ENCODE measurements around the gene BAG3. TPM values are rescaled to one million over a fixed set of nuclear protein-coding genes. Genes with fewer than 3 reads are reported as not detected.

The BAG3 gene
- total RNA-seq, 1 donor from 2014 or later = 4.7 TPM

- H3K4me1 ChIP-seq (ENCODE audit: control insufficient read depth in 3 of 3, insufficient read depth in 3 of 3, low read length in 3 of 3) = peaks cover 68 to 78% (median 75%) of the 10 kb centered on the region in 3 donors
- H3K27me3 ChIP-seq (ENCODE audit: control insufficient read depth in 3 of 3, insufficient read depth in 3 of 3, low read length in 3 of 3) = no peaks in the 10 kb centered on the region
- H3K36me3 ChIP-seq (ENCODE audit: control insufficient read depth in 3 of 3, insufficient read depth in 3 of 3, low read length in 3 of 3) = peaks cover 51 to 56% (median 51%) of the 10 kb centered on the region in 3 donors
- H3K9ac ChIP-seq (ENCODE audit: low read depth in 1 of 3, low read length in 3 of 3) = peak overlapping the region in 1 of 3 donors; percentile 57
- H3K27ac ChIP-seq (ENCODE audit: low read depth, low read length) = peak overlapping the region; percentile 98
- no peaks in the 10 kb centered on the region for H3K9me3 ChIP-seq (ENCODE audit: control insufficient read depth in 3 of 3, low read length in 3 of 3)
- no peak overlapping the region for H3K4me3 ChIP-seq (ENCODE audit: low read length in 3 of 3)
Observed at GRCh38 chr10:119672291-119672690, 21.1 kb downstream of the BAG3 start.

GRCh38 chr10:119673271-119673670, 22.1 kb downstream of the BAG3 start:
- Histone ChIP-seq H3K4me3 (ENCODE audit: low read length in 3 of 3) (no peak overlapping the region), H3K4me1 (ENCODE audit: control insufficient read depth in 3 of 3, insufficient read depth in 3 of 3, low read length in 3 of 3) (peaks cover 65 to 77% (median 73%) of the 10 kb centered on the region in 3 donors), H3K36me3 (ENCODE audit: control insufficient read depth in 3 of 3, insufficient read depth in 3 of 3, low read length in 3 of 3) (peaks cover 54 to 62% (median 55%) of the 10 kb centered on the region in 3 donors), H3K9me3 (ENCODE audit: control insufficient read depth in 3 of 3, low read length in 3 of 3) (no peaks in the 10 kb centered on the region), H3K9ac (ENCODE audit: low read depth in 1 of 3, low read length in 3 of 3) (peak overlapping the region in 1 of 3 donors; percentile 57), H3K27me3 (ENCODE audit: control insufficient read depth in 3 of 3, insufficient read depth in 3 of 3, low read length in 3 of 3) (no peaks in the 10 kb centered on the region), H3K27ac (ENCODE audit: low read depth, low read length) (peak overlapping the region; percentile 45)

GRCh38 chr10:119675483-119676170, 24.4 kb downstream of the BAG3 start:
- Histone ChIP-seq H3K36me3 (ENCODE audit: control insufficient read depth in 3 of 3, insufficient read depth in 3 of 3, low read length in 3 of 3) (peaks cover 45 to 53% (median 51%) of the 10 kb centered on the region in 3 donors), H3K27me3 (ENCODE audit: control insufficient read depth in 3 of 3, insufficient read depth in 3 of 3, low read length in 3 of 3) (no peaks in the 10 kb centered on the region), H3K4me3 (ENCODE audit: low read length in 3 of 3) (no peak overlapping the region), H3K9me3 (ENCODE audit: control insufficient read depth in 3 of 3, low read length in 3 of 3) (no peaks in the 10 kb centered on the region), H3K27ac (ENCODE audit: low read depth, low read length) (peak overlapping the region; percentile 38), H3K9ac (ENCODE audit: low read depth in 1 of 3, low read length in 3 of 3) (peak overlapping the region in 1 of 3 donors; percentile 54), H3K4me1 (ENCODE audit: control insufficient read depth in 3 of 3, insufficient read depth in 3 of 3, low read length in 3 of 3) (peaks cover 62 to 70% (median 70%) of the 10 kb centered on the region in 3 donors)

DNA sequence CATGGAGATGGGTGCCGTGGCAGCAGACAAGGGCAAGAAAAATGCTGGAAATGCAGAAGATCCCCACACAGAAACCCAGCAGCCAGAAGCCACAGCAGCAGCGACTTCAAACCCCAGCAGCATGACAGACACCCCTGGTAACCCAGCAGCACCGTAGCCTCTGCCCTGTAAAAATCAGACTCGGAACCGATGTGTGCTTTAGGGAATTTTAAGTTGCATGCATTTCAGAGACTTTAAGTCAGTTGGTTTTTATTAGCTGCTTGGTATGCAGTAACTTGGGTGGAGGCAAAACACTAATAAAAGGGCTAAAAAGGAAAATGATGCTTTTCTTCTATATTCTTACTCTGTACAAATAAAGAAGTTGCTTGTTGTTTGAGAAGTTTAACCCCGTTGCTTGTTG, 25.9 kb downstream of the BAG3 start:
- H3K36me3 ChIP-seq (ENCODE audit: control insufficient read depth in 3 of 3, insufficient read depth in 3 of 3, low read length in 3 of 3) = peaks cover 33 to 41% (median 38%) of the 10 kb centered on the region in 3 donors
- H3K27ac ChIP-seq (ENCODE audit: low read depth, low read length) = peak overlapping the region; percentile 20
- no peak overlapping the region for H3K4me3 ChIP-seq (ENCODE audit: low read length in 3 of 3)
- peak overlapping the region in 1 of 3 donors; percentile 50 for H3K9ac ChIP-seq (ENCODE audit: low read depth in 1 of 3, low read length in 3 of 3)
- no peaks in the 10 kb centered on the region for H3K27me3 ChIP-seq (ENCODE audit: control insufficient read depth in 3 of 3, insufficient read depth in 3 of 3, low read length in 3 of 3)
- no peaks in the 10 kb centered on the region for H3K9me3 ChIP-seq (ENCODE audit: control insufficient read depth in 3 of 3, low read length in 3 of 3)
- H3K4me1 ChIP-seq (ENCODE audit: control insufficient read depth in 3 of 3, insufficient read depth in 3 of 3, low read length in 3 of 3) = peaks cover 68 to 74% (median 73%) of the 10 kb centered on the region in 3 donors

GRCh38 chr10:119677904-119678755, 26.9 kb downstream of the BAG3 start:
- peaks cover 69 to 70% (median 70%) of the 10 kb centered on the region in 3 donors for H3K4me1 ChIP-seq (ENCODE audit: control insufficient read depth in 3 of 3, insufficient read depth in 3 of 3, low read length in 3 of 3)

GRCh38 chr10:119679480-119679829, 28.3 kb downstream of the BAG3 start:
- Histone ChIP-seq H3K27me3 (ENCODE audit: control insufficient read depth in 3 of 3, insufficient read depth in 3 of 3, low read length in 3 of 3) (no peaks in the 10 kb centered on the region), H3K27ac (ENCODE audit: low read depth, low read length) (peak overlapping the region; percentile 84), H3K36me3 (ENCODE audit: control insufficient read depth in 3 of 3, insufficient read depth in 3 of 3, low read length in 3 of 3) (peaks cover 14 to 20% (median 16%) of the 10 kb centered on the region in 3 donors), H3K4me3 (ENCODE audit: low read length in 3 of 3) (no peak overlapping the region), H3K9me3 (ENCODE audit: control insufficient read depth in 3 of 3, low read length in 3 of 3) (no peaks in the 10 kb centered on the region), H3K4me1 (ENCODE audit: control insufficient read depth in 3 of 3, insufficient read depth in 3 of 3, low read length in 3 of 3) (peaks cover 60 to 67% (median 66%) of the 10 kb centered on the region in 3 donors), H3K9ac (ENCODE audit: low read depth in 1 of 3, low read length in 3 of 3) (no peak overlapping the region)

More at GRCh38 chr10:119677904-119678755, 26.9 kb downstream of the BAG3 start:
- Histone ChIP-seq H3K9me3 (ENCODE audit: control insufficient read depth in 3 of 3, low read length in 3 of 3) (no peaks in the 10 kb centered on the region), H3K27ac (ENCODE audit: low read depth, low read length) (peak overlapping the region; percentile 84), H3K36me3 (ENCODE audit: control insufficient read depth in 3 of 3, insufficient read depth in 3 of 3, low read length in 3 of 3) (peaks cover 23 to 31% (median 28%) of the 10 kb centered on the region in 3 donors), H3K4me3 (ENCODE audit: low read length in 3 of 3) (peak overlapping the region in 1 of 3 donors; percentile 14), H3K9ac (ENCODE audit: low read depth in 1 of 3, low read length in 3 of 3) (peak overlapping the region in 2 of 3 donors; percentile 46 to 65), H3K27me3 (ENCODE audit: control insufficient read depth in 3 of 3, insufficient read depth in 3 of 3, low read length in 3 of 3) (no peaks in the 10 kb centered on the region)

DNA sequence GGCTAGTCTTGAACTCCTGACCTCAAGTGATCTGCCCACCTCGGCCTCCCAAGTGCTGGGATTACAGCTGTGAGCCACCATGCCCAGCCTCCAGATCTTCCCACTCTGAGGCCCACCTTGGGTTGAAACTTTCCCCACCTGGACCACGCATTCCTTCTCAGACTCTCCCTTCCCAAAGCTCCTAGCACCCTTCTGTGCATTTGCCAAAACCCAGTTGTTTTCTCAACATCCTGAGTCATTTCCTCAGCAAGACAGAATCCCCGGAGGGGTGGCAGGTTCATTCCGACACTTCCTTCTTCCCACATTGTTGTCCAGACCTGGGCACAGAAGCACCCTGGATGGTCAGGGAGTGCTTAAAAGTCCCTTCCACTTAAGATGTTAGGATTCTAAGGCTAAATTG, 28.9 kb downstream of the BAG3 start:
- H3K4me1 ChIP-seq (ENCODE audit: control insufficient read depth in 3 of 3, insufficient read depth in 3 of 3, low read length in 3 of 3) = peaks cover 60 to 65% (median 64%) of the 10 kb centered on the region in 3 donors
- H3K27ac ChIP-seq (ENCODE audit: low read depth, low read length) = peak overlapping the region; percentile 84
- H3K4me3 ChIP-seq (ENCODE audit: low read length in 3 of 3) = peak overlapping the region in 1 of 3 donors; percentile 60
- no peaks in the 10 kb centered on the region for H3K27me3 ChIP-seq (ENCODE audit: control insufficient read depth in 3 of 3, insufficient read depth in 3 of 3, low read length in 3 of 3)
- no peaks in the 10 kb centered on the region for H3K9me3 ChIP-seq (ENCODE audit: control insufficient read depth in 3 of 3, low read length in 3 of 3)
- peaks cover 14 to 19% (median 16%) of the 10 kb centered on the region in 3 donors for H3K36me3 ChIP-seq (ENCODE audit: control insufficient read depth in 3 of 3, insufficient read depth in 3 of 3, low read length in 3 of 3)
- peak overlapping the region; percentile 25 to 75 (median 47) for H3K9ac ChIP-seq (ENCODE audit: low read depth in 1 of 3, low read length in 3 of 3)

GRCh38 chr10:119680650-119681081, 29.5 kb downstream of the BAG3 start:
- Histone ChIP-seq H3K9me3 (ENCODE audit: control insufficient read depth in 3 of 3, low read length in 3 of 3) (no peaks in the 10 kb centered on the region), H3K36me3 (ENCODE audit: control insufficient read depth in 3 of 3, insufficient read depth in 3 of 3, low read length in 3 of 3) (peaks cover 14 to 16% (median 16%) of the 10 kb centered on the region in 3 donors), H3K4me3 (ENCODE audit: low read length in 3 of 3) (peak overlapping the region in 2 of 3 donors; percentile 13 to 60), H3K27ac (ENCODE audit: low read depth, low read length) (peak overlapping the region; percentile 84), H3K9ac (ENCODE audit: low read depth in 1 of 3, low read length in 3 of 3) (peak overlapping the region; percentile 25 to 75 (median 51)), H3K27me3 (ENCODE audit: control insufficient read depth in 3 of 3, insufficient read depth in 3 of 3, low read length in 3 of 3) (no peaks in the 10 kb centered on the region), H3K4me1 (ENCODE audit: control insufficient read depth in 3 of 3, insufficient read depth in 3 of 3, low read length in 3 of 3) (peaks cover 55 to 62% (median 60%) of the 10 kb centered on the region in 3 donors)

DNA sequence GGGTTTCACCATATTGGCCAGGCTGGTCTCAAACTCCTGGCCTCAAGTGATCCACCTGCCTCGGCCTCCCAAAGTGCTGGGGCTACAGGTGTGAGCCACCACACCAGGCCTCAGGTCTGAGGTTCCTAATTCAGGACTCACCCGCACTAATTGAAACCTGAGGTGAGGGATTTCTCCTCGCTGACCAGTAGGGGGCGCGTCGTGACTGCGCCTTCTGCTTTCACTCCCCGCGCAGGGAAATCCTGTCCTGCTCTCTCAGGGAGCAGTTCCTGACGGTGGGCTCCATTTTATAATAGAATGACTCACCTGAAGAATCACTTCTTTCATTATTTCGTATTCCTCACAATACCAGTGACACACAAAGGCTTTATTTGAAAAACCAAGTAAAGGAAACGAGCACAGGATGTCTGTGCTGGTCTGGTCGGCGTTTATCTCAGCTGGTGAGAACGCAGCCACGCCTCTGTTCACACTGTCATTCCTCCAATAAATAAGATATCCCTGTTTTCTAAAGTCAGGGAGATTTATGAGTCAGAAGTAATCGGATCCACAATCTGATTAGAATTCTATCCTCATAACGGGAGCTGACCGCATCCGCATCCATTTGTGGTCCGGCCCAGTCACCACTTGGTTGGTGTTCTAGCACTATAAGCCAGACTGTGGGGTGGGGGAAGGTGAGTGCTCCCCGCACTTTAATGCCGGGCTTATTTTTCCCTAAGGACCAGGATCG, 35.4 kb downstream of the BAG3 start:
- Histone ChIP-seq H3K4me1 (ENCODE audit: control insufficient read depth in 3 of 3, insufficient read depth in 3 of 3, low read length in 3 of 3) (peaks cover 16 to 26% (median 17%) of the 10 kb centered on the region in 3 donors), H3K27ac (ENCODE audit: low read depth, low read length) (peak overlapping the region; percentile 37), H3K9me3 (ENCODE audit: control insufficient read depth in 3 of 3, low read length in 3 of 3) (no peaks in the 10 kb centered on the region), H3K9ac (ENCODE audit: low read depth in 1 of 3, low read length in 3 of 3) (peak overlapping the region in 2 of 3 donors; percentile 34 to 40), H3K27me3 (ENCODE audit: control insufficient read depth in 3 of 3, insufficient read depth in 3 of 3, low read length in 3 of 3) (no peaks in the 10 kb centered on the region), H3K4me3 (ENCODE audit: low read length in 3 of 3) (peak overlapping the region; percentile 27 to 72 (median 63)), H3K36me3 (ENCODE audit: control insufficient read depth in 3 of 3, insufficient read depth in 3 of 3, low read length in 3 of 3) (no peaks in the 10 kb centered on the region)

Data from skeletal muscle tissue (tissue), 4 donors.